ENCODE results near the gene PKD1L1.

Gene PKD1L1

DNA sequence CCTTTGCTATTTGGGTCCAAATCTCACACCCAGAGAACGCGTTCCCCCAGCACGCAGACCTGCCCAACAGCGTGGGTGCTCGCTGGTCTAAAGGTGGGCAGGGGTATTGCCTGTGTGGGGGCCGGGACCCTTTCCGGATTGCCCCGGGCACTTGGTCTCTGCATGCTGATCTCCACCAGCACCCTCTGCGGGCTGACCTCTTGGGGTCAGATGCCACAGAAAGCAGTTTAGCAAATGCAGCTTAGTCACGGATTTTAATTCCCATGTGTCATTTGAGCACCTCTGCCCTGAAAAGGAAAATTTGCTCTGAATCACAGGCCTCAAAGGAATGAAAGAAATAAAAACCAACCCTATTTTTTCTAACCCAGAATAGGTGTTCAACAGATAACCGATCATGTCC lies 46.7 kb downstream of the PKD1L1 start:
- DNase-seq: no peak

DNA sequence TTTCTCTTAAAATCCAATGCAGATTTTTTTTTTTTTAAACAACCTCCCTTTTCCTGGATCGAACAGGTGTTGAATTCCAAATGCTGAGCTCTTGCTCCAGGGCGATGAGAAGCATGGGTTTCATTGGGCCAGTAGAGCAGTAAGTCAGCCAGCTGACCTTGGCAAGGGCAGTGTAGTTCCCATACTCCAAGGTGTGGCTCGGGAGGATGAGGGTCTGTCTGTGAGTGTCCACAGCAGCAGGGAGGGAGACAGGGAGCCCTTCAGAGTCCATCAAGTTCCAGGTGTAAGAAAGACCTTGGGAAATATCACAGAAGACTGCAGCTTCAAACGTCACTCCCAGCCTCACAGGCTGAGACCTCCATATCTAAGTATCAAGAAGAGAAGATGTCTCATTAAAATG lies 50.4 kb downstream of the PKD1L1 start:
- no peak for DNase-seq

DNA sequence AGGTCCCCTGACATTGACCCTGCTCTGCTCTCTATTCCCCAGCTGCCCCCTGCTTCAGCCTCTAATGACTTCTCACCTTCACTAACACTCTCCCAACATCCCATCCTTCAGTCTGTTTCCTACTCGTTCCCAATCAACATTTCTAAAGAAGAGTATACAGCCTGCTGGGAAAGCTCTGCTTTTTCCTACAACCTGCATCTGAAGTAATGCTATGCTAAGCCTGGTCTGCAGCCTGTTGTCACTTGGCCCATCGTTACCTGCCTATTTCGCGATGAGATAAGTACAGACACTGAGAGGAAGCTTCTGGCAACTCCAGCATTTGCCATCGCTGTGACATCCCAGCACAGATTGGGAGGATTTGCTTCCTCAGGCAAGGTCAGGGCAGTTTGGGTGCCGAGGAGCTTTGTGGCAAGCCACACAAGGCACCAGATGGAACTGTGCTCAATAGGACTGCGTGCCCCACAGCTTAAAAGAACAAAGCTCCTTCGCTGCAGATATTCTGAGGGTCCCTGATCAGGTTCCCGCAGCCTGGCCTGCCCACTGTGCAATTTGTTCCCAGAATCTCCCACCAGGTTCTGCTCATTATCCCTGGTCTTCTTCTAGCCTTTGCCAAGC lies 51.4 kb downstream of the PKD1L1 start:
- DNase-seq: no peak

DNA sequence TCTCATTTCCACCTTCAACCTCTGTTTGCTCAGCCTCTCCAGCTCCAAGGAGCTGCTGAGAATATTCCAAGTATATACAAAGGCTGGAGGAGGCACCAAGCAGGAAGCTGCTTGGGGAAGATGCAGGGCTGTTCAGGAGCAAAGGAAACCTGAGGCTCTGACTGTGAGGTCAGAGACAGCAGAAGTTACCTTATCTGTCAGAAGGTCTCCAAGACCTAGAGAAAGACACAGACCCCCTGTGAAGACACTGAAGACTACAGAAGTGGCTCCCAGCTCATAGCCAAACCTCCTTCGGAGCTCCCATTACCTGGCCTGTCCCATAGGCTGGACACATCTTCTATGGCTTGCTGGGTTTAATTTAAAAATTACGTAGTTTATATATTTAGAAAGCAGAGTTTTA lies 53.2 kb downstream of the PKD1L1 start:
- DNase-seq: no peak

DNA sequence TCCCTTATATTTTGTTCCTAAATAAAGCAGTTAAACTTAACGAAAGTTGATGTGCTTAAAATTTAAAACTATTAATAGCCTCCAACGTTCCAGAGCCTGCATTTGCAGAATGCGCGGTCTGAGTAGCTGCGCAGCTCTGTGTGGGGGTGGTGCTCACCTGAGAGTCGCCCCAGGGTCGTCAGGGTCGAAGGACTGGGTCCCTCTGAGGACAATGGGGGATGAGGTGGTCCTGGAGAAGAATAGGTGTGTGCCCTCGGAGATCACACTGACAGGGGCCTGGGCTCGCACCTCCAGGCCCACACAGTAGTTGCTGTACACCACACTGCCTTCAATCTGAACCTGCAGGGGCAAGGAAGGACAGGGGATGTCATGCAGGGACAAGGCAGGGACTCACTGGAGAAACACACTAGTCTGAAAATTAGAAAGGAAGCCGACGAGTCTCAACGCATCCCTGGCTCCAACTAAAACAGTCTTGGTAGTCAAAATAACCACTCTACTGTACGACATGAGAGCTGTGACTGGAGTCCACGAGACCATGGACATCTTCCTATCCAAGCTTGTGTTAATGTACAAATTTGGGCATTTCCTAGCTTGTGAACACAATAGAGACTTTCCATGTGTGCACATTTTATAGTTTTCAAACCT lies 54.4 kb downstream of the PKD1L1 start:
- DNase-seq: no peak

DNA sequence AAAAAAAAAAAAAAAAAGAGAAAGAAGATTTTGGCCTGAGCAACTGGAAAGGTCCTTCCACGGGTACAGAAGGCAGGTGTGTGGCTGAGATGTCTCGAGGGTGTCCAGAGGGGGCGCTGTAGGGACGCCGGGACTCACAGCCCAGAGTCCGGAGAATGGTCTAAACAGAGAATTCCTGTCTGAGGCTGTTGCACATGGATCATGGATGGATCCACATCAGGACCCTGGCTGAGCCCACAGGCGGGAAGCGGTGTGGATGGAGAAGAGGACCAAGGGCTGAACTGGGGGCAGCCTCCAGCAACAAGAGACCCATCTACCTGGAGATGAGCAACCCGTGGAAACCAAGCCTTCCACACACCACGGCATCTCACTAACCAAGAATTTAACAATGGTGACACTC lies 55.0 kb downstream of the PKD1L1 start:
- peak in 1 of 2 experiments; percentile 44 for DNase-seq

DNA sequence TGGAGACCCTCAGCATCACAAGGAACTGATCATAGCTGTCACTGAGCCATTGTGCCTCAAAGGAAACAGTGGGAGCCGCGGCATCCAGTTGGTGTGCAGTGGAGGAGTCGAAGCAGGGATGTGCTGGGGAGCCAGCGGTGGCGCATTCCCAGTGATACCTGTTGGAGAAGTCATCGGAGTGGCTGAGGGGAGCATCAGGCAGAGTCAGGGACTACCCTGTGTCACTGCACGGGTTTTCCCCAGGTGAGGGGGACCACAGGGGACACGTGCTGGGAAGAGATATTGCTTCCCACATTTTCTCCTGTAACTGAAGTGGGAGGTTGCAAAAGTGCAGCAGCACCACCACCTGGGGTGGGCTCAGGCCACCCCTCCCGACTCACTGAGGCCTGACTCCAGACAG lies 57.7 kb downstream of the PKD1L1 start:
- no peak for DNase-seq

DNA sequence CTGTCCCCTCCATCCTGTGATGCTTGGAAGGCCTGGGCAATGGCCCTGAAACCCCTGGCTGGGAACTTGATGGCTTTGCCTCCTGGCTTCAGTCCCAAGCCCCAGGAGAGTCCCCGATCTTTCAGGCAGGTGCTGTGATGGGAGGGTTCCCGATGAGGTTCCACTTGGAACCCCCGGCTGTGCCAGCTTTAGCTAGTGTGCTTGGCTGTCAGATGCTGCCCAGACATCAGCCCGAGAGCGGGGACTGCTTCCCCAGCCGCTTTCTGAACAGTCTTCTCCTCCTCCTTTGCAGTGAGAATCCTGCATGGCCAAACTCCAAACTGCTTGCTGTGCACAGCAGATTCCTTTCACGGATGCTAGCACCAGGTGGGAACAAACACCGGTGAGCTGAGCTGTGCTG lies 58.1 kb downstream of the PKD1L1 start:
- DNase-seq: no peak

DNA sequence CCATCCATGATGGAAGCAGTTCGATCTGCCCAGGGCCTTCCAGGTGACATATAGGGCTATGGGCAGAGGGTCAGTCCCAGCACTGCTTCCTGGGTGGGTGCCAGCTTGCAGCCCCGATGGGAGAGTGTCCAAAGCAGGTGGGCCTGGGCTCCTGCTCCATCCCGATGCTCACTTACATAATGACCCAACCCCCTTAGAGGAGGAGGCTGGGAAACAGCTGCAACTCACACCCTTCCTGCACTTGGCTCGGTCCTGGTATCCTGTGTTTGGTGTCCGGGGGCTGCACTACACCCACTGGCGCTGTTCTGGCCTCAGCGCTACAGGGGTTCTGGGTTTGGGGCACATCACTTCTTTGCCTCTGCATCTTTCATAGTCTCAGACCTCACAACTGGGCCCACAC lies 58.5 kb downstream of the PKD1L1 start:
- DNase-seq: no peak

DNA sequence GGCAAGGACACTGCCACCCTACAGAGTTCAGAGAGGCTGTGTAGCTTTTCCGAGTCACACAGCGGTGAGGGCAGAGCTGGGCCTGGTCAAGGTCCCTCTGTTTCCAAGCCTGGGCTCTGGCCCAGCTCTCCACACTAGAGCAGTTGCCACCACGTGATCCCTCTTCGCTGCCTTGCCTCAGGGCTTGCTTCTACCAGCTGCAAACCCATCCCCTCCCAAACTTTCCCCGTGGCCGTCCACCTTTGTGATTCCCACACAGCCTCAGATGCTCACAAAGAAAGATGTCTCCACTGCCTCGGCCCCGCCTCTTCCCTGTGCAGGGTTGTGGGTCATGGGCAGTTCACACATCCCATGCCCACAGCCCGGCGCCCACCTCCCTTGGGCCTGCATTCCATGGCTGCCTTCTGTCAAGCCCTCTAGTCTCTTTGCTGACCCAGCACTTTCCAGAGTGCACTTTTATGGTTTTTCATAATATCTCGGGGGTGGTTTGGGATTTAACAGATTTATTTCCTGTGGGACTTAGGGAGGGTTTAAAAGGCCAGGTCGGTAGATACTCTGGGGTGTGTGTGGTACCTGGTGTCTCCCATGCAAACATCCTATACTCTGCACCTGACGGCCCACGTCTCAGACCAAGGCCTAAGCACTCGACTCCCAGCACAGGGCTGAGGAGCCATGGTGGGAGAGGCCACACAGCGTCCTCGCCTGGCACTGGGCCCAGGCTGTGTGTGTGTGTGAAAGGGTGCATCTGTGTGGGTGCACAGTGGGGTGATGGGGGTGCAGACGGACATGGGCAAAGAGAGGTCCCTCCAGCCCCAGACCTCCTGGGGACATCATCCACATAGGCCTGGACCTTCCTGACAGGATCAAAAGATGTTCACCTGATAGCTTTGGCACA lies 59.6 kb downstream of the PKD1L1 start:
- DNase-seq: no peak

DNA sequence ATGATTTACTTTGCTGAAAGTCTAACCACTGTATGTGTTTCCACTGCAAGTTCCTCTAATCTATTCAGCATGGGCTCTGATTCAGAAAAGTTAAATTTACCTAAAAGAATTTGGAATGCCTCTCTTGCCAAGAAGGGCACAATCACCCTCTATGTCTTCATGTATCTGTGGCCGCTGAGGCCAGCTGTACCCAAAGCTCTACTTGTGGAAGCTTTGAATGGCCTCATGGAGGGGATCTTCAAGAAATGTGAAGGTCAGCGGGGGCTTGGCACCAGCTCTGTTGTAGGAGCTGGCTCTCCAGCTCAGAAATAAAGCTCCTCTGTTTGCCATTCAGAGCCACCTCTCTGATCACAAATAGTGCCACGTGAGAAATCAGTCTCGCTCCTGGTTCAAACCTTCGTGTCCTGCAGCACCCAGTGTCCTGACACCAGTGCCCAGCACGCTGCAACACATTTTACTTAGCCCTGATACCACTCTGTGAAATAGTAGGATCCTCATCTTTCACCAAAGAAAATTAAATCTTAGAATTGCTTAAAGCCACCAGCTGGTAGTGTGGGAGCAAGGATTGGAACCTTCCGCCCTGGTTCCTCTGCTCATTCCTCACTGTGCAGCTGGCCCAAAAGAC lies 61.1 kb downstream of the PKD1L1 start:
- DNase-seq: no peak

DNA sequence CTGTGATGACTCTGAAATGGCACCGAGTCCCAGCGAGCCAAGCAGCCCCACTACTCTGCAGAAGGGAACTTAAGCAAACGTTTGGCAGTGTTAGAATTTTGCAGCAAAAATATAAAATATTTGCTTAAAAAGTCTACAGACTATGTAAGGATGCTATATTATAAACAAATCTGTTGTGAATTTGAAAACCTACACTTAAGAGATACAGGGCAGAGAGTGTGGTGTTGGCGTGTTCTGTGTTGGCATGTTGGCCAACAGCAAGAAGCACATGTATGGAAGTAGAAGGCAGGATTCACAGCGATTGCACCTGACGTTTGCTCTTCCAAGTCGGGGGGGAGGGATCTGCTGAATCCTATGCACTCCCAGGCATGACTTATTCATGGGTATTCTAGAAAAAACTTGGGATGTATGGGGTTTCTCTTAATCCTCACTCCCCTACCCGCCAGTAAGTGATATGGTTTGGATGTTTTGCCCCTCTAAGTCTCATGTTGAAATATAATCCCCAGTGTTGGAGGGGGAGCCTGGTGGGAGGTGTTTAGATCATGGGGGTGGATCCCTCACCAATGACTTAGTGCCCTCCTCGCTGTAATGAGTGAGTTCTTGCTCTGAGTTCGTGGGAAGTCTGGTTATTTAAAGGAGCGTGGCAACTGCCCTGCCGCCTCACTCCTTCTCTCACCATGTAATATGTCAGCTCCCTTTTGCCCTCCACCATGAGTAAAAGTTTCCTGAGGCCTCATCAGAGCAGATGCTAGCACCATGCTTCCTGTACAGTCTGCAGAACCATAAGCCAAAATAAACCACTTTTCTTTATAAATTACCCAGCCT lies 62.1 kb downstream of the PKD1L1 start:
- DNase-seq: no peak

DNA sequence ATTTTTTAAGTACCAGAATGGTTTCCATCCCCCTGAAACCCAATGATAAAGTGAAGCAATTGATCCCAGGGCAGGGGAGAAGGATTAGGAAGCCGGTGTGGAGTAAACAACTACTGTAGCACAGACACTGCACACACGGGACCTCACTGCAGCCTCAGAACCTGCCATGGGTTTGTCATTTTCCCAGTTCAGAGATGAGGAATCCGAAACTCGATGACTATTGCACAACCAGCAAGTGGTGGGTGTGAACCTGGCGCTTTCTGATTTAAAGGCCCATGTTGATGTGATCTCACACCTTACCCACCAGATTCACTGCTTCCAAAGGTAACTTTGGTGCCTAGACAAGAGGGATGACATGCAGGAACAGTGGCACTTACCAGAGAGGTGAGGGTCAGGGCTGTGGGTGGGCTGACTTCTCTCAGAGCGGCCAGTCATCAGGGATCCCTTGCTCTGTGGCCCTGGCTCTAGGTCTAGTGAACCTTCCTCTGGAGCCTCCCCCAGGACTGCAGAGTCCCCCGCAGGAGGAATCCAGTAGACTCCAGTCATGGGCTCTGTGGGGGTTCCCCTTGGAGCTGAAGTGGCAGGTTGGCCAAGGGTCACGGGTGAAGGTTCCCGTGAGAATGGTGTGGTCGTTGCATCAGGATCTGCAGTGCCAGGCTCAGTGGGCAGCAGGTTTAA lies 62.8 kb downstream of the PKD1L1 start:
- no peak for DNase-seq

DNA sequence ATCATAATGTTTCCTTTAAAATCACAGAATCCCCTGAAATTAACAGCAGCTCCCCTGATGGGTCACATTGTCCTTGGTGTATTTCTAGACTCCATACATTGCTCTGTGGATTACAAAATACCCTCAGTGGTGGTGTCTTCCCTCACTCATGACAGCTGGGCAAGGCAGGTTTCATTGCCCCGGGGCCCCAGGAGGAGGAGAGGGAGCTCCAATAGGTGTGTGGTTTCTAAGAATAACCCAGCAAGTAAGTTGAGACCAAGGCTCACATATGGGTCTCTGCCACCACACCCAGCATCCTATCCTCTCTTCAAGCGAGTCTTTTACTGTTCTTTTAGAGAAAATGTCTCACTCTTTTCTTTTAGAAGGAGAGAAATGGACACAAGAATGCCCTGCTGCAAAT lies 63.6 kb downstream of the PKD1L1 start:
- DNase-seq: no peak

DNA sequence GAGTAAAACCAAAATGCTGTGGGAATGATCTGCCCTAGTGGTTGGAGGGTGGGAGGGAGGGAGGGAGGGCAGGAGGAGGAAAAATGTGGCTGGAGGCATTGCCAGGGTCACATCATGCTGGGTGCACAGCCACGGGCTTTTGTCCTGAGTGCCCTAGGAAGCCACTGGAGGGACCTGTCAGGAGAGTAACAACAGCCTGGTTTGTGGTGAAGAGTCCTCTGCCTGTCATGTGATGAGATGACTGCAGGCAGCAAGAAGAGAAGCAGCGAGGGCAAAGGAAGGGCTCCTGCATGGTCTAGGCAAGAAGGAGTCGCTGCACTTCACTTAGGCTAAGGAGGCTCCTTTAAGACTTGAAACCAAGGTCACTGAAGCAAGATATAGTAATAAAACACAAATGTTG lies 65.6 kb downstream of the PKD1L1 start:
- no peak for DNase-seq

DNA sequence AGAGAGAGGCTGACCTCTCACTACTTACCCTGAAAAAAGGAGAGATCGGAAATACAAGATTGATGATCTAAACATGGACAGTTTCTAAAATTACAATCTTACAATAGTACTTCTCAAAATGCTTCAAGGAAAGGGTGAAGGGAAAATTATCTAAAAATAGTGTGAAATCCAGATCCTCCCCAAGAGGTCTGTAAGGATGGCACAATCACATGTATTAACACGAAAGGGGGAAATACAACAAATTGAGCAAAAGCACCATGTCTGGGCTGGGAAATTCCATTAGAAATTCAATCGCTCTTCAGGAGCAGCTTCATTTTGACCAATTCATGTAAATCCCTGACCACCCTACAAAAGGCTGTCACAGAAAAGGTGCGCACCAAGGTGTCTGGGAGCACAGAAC lies 67.0 kb downstream of the PKD1L1 start:
- DNase-seq: no peak

DNA sequence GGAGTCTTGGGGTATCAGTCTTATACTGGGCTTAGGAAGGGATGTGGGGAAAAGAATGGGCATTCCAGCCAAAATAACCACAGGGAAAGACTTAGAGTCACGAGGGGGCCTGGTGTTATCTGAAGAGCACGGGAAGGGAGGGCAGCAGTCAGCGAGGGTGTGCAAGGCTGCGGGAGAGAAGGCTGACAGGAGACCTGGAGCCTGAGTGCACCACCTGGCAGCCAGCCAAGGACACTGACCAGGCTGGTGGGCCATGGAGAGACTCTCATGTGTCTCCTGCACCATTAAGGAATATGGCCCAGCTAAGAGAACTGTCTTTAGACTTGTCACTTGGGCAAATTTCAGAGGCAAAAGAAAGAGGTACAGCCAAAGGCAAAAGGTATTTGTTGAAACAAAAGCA lies 69.6 kb downstream of the PKD1L1 start:
- no peak for DNase-seq

DNA sequence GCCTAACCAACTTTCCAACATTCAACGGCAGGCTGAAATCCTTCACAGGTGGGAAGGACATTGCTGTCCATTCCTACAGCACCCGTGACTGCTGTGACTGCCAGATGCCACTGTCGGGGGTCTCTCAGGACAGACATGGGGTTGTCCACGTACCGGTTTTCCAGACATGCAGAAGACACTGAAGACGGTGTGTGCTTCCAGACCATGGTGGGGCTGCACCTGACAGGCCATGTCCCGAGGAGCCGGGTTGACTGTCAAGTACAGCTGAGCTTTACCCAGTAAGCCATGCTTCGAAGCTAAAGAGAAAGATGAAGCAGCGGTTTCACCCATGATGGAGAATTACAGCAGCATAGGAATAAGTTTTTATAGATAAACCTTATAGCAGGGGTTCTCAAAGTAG lies 70.9 kb downstream of the PKD1L1 start:
- DNase-seq: no peak

DNA sequence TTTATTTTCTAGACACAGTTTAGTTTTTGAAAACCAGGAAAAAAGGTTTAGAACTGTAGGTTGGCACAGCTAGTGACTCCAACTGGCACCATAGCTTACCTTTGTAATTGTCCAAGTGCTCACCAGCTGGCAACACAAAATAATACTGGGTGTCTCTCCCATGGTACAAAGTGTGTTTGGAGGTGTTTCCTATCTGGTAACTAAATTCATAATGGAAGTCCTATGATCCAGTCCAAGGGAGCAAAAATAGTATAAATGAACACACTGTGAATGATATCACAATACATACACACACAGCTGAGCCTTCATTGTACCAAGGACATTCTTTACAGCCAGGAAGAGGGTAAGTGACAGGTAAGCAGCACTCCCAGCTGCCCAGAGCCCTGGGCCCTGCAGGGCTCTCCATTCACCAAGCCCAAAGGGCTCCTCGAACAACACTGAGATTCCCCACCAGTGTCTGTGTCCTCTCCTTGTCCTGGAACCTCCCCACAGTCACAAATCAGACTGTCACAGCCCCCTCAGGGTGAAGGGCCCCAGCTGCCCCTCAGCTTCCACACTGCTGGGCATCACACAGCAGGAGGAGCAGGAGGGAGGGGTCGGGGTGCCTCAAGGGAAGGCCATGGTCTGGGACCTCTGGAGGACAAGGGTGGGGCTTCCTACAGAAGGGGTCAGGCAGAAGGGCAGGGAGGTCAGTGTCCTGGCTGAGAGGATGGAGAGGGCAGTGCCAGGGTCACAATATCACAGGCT lies 72.1 kb downstream of the PKD1L1 start:
- DNase-seq: no peak

DNA sequence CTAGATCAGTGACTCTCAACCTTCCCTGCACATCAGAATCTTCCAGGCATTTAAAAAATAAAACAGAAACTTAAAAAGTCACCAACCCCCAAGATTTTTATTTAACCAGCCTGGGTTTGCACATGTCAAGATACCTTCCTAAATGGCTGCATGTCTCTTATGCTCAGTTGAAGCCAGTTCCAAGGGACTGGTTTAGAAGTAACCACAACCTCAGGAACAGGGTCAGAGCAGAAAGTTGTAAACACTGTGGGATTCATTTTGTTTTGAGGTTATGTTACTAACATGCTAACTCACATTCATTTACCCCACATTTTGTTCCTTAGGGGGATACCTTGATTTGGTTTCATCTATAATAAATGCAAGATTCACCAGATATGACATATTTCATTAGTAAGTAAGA lies 72.9 kb downstream of the PKD1L1 start:
- no peak for DNase-seq

DNA sequence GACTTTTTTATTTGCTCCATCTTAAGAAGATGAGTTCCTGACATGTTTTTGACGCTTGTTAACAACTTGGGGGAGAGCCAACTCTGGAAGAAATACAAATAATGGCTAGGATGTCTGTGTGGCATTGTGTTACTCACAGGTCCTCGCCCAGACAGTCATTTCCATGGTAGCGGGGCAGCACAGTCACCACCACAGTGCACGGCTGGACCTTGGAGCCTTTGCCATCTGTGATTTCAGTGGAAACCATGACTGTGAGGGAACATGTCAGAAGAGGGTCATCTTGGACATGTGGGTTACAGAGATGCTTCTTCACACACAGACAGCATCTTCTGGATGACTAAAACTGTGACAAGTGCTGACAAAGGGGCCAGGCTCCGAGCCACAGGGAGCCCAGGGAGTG lies 74.5 kb downstream of the PKD1L1 start:
- peak in 1 of 2 experiments; percentile 11 for DNase-seq

Measured in NCI-H526 (cell line).